OCI-LY3 (cell line): Measurements from ENCODE around the gene LGALS1.

ENCODE experiments used
- H2AFZ ChIP-seq: fragments of 200-600, 300-600 bp; shearing (Covaris generic); 2 replicates; pipeline ENCODE4 v1.6.0; 2014; ENCODE audit warnings: antibody characterized with exemption, low read depth, low read length
- H3K27ac ChIP-seq: fragments of 200-600, 300-600 bp; sonication (generic); 2 replicates; pipeline ENCODE4 v1.5.1; 2014; ENCODE audit warnings: mild to moderate bottlenecking, low read length, moderate library complexity, mixed read lengths
- H3K27me3 ChIP-seq: fragments of 200-600, 300-600 bp; sonication (generic); 2 replicates; pipeline ENCODE4 v1.6.1; 2014; ENCODE audit warnings: low read depth, low read length, mixed read lengths
- H3K36me3 ChIP-seq: fragments of 200-600, 300-600 bp; sonication (generic); replicated peaks from 2 replicates; pipeline ENCODE3; 2014; ENCODE audit warnings: low read depth, low read length, mixed read lengths
- H3K4me1 ChIP-seq: fragments of 300-600, 200-600 bp; sonication (generic); 2 replicates; pipeline ENCODE4 v1.6.1; 2014; ENCODE audit warnings: low read length, mixed read lengths
- H3K4me2 ChIP-seq: fragments of 200-600, 300-600 bp; sonication (generic); 2 replicates; pipeline ENCODE4 v1.6.1; 2014; ENCODE audit warnings: low read length, mixed read lengths
- H3K4me3 ChIP-seq: fragments of 300-600, 200-600 bp; sonication (generic); 2 replicates; pipeline ENCODE4 v1.5.1; 2014; ENCODE audit warnings: antibody characterized with exemption, mild to moderate bottlenecking, low read length, moderate library complexity
- H3K79me2 ChIP-seq: fragments of 300-600, 200-600 bp; shearing (Covaris generic); 2 replicates; pipeline ENCODE4 v1.6.1; 2014; ENCODE audit warnings: mild to moderate bottlenecking, low read length, mixed read lengths
- H3K9ac ChIP-seq: fragments of 300-600, 200-600 bp; shearing (Covaris generic); 2 replicates; pipeline ENCODE4 v1.6.0; 2014; ENCODE audit warnings: mild to moderate bottlenecking, low read length, moderate library complexity
- H3K9me3 ChIP-seq: fragments of 200-600, 300-600 bp; shearing (Covaris generic); 2 replicates; pipeline ENCODE4 v1.6.1; 2014; ENCODE audit warnings: low read length, mixed read lengths; ENCODE audit not compliant: insufficient read depth
- H4K20me1 ChIP-seq: fragments of 200-600, 300-600 bp; sonication (generic); 2 replicates; pipeline ENCODE4 v1.6.1; 2016; ENCODE audit warnings: low read length, mixed read lengths; ENCODE audit not compliant: insufficient read depth
- CTCF ChIP-seq: fragments of 200-600, 300-600 bp; sonication (generic); IDR thresholded peaks from 2 replicates; pipeline ENCODE4 v1.5.1; 2014; ENCODE audit warnings: antibody characterized with exemption, low read length, low read depth
- EZH2phosphoT487 ChIP-seq: fragments of 200-600 bp; shearing (Covaris generic); IDR thresholded peaks from 2 replicates; pipeline ENCODE4 v1.6.1; 2018; ENCODE audit warnings: antibody characterized with exemption, mixed run types, low read depth

LGALS1 gene

GRCh38 chr22:37636186-37636948 is 39.1 kb upstream of the LGALS1 start:
- Histone ChIP-seq H3K79me2 (peaks cover 19% of the 10 kb centered on the region), H3K4me1 (peaks cover 83% of the 10 kb centered on the region), H4K20me1 (no peaks in the 10 kb centered on the region), H3K9me3 (no peaks in the 10 kb centered on the region), H3K27me3 (no peaks in the 10 kb centered on the region), H3K9ac (peak overlapping the region; percentile 11; the same call in 1 of the 2 replicates), H3K27ac (peak overlapping the region; percentile 41), H3K4me2 (peak overlapping the region; percentile 6; the same call in 1 of the 2 replicates), H3K4me3 (no peak overlapping the region), H2AFZ (no peak overlapping the region), H3K36me3 (peaks cover 9% of the 10 kb centered on the region)
- TF ChIP-seq CTCF (peak; percentile 25; the same call in 1 of the 2 replicates), EZH2phosphoT487 (no peak)

GRCh38 chr22:37636949-37637273 is 38.5 kb upstream of the LGALS1 start:
- H3K27ac ChIP-seq, result peak overlapping the region; percentile 41; the same call in 1 of the 2 replicates
- H3K79me2 ChIP-seq, result peaks cover 24% of the 10 kb centered on the region
- H3K36me3 ChIP-seq, result peaks cover 8% of the 10 kb centered on the region
- H3K4me1 ChIP-seq, result peaks cover 78% of the 10 kb centered on the region
- no peaks in the 10 kb centered on the region for H3K27me3 ChIP-seq
- peak overlapping the region; percentile 6; the same call in 1 of the 2 replicates for H3K4me2 ChIP-seq
- H3K9me3 ChIP-seq, result no peaks in the 10 kb centered on the region
- H3K9ac ChIP-seq, result peak overlapping the region; percentile 11; the same call in 1 of the 2 replicates
- TF ChIP-seq EZH2phosphoT487 (no peak), CTCF (no peak)
- H3K4me3 ChIP-seq, result no peak overlapping the region
- no peaks in the 10 kb centered on the region for H4K20me1 ChIP-seq
- no peak overlapping the region for H2AFZ ChIP-seq

- H3K79me2 ChIP-seq, result peaks cover 33% of the 10 kb centered on the region
- H4K20me1 ChIP-seq, result peaks cover 2% of the 10 kb centered on the region; the same call in 1 of the 2 replicates
- no peak for TF ChIP-seq CTCF
- no peak for TF ChIP-seq EZH2phosphoT487
- peak overlapping the region; percentile 90 for H3K4me2 ChIP-seq
- no peaks in the 10 kb centered on the region for H3K9me3 ChIP-seq
- H3K4me3 ChIP-seq, result peak overlapping the region; percentile 94
- no peaks in the 10 kb centered on the region for H3K27me3 ChIP-seq
- peak overlapping the region; percentile 99 for H3K9ac ChIP-seq
- H2AFZ ChIP-seq, result no peak overlapping the region
- peaks cover 16% of the 10 kb centered on the region for H3K36me3 ChIP-seq
- peak overlapping the region; percentile 9; the same call in 1 of the 2 replicates for H3K27ac ChIP-seq
- peaks cover 68% of the 10 kb centered on the region for H3K4me1 ChIP-seq
Measured at GRCh38 chr22:37638391-37639069, 36.9 kb upstream of the LGALS1 start.

GRCh38 chr22:37639070-37639760 is 36.2 kb upstream of the LGALS1 start, which contains the start of gene SH3BP1:
Gene SH3BP1 (plus strand): TSS chr22:37639669. CDS start chr22:37639788, 119 bp downstream.
- Histone ChIP-seq H2AFZ (peak within 1 kb of the TSS; percentile 43; the same call in 1 of the 2 replicates), H3K9ac (peak within 1 kb of the TSS; percentile 99), H3K4me3 (peak within 1 kb of the TSS; percentile 94), H4K20me1 (peaks cover 4% of the 10 kb centered on the region; the same call in 1 of the 2 replicates), H3K9me3 (no peaks in the 10 kb centered on the region), H3K79me2 (peaks cover 36% of the 10 kb centered on the region), H3K36me3 (peaks cover 21% of the 10 kb centered on the region), H3K4me1 (peaks cover 63% of the 10 kb centered on the region), H3K27ac (peak within 1 kb of the TSS; percentile 80), H3K4me2 (peak within 1 kb of the TSS; percentile 90), H3K27me3 (no peaks in the 10 kb centered on the region)
- TF ChIP-seq EZH2phosphoT487 (no peak), CTCF (no peak)
